GM21381 (cell line): ENCODE data around the gene UNC13D.
"Not testable (repeated sequence)": the region's sequence is repeated elsewhere in the genome, so short reads cannot be mapped to it uniquely, and the experiment has no call there.

Source experiments
- ATAC-seq: cut with Tn5 transposase; IDR thresholded peaks from one replicate; pipeline ENCODE4 v1.9.1; 2021; ENCODE audit warnings: mild to moderate bottlenecking, moderate library complexity; ENCODE audit not compliant: unreplicated experiment

UNC13D gene

DNA sequence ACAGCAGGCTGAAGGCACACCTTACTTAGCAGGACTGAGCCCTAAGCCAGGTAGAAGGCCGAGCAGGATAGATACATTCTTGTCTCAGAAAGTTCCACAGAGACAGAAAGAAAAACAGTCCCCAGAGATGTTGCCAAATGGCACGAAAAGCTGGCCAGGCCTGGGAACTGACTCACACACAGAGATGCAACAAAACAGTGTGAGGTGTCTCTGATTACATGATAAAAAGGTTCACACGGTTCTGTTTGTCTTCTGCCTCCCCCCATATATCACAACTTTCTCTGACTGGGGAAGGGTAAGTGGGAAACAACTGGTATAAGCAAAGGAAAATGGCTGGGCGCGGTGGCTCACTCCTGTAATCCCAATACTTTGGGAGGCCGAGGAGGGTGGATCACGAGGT is 9.2 kb upstream of the UNC13D start:
- no peak for ATAC-seq

DNA sequence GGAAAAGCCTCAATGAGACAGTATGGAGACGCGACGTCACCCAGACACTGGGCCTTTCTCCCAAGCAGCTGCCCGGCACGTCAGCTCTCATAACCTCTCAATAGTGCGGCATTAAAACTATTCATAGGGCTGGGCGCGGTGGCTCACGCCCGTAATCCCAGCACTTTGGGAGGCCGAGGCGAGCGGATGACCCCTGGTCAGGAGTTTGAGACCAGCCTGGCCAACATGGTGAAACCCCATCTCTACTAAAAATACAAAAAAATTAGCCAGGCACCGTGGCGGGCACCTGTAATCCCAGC is 7.4 kb upstream of the UNC13D start:
- ATAC-seq, result not testable (repeated sequence)

DNA sequence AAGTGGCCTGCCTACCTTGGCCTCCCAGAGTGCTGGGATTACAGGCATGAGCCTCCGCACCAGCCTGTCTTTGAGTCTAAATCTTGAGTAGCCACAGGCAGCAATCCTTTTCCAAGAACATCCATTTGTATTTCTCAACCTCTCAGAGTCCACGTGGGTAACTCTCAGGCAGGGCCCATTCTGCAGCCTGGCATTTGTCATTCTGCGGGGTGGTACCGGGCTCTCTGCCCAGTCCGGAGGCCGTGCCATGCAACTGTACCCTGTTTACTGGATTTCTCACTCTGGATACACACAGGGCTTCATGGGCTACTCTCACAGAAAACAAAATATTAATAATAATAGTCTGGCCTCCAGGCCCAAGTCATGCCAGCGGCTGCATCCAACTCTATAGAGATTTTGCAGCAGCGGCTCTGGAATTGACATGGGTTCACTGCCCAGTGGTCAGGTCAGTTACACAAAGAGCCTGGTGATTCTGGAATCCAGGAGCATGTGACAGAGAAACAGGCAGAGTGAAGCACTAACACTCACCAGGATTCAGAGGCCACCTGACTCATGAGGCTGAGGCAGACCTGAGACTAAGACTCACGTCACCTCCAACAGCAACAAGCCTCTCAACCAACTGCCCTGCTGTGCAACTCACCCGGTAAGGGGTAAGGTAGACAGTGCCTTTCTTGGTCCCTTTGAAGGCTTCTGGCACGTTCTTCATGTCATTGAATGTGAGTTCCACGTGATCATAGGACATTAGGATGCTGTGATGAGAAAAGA is 6.9 kb upstream of the UNC13D start:
- ATAC-seq, result no peak

DNA sequence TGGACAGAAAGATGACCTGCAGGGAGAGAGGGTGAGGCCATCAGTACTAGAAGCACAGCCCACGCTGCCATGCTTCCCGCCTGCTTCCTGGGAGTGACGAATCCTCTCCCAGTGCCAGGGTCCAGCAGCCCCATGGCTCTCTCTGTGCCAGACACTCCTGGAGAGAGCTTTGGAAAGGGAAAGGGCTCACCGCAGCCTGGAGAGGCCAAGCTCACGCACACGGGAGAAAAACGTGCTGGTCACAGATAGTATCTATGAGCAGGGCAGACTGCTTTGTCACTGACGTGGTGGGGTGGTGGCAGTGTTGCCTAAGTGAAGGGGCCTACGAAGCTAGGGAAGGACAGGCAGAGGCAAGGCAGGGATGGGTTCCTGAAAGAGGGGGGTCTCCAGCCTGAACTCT is 5.5 kb upstream of the UNC13D start:
- no peak for ATAC-seq

DNA sequence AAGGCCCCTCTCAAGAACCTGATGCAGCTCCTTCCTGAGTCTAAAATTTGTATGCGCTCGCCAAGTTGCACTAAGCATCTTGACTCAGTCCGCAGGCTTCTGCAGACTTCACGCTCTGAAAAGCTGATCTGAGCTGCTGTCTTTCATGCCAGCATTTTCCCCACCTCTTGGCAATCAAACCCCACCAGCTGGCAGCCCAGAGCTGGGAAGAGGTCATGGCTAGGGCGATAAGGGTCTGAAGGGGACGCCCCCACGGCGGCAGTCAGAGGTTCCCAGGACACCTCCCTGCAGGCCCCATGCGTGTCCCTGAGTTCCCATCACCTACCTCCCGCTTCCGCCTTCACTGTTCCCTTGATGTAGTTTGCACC is 5.1 kb upstream of the UNC13D start:
- ATAC-seq, result no peak

DNA sequence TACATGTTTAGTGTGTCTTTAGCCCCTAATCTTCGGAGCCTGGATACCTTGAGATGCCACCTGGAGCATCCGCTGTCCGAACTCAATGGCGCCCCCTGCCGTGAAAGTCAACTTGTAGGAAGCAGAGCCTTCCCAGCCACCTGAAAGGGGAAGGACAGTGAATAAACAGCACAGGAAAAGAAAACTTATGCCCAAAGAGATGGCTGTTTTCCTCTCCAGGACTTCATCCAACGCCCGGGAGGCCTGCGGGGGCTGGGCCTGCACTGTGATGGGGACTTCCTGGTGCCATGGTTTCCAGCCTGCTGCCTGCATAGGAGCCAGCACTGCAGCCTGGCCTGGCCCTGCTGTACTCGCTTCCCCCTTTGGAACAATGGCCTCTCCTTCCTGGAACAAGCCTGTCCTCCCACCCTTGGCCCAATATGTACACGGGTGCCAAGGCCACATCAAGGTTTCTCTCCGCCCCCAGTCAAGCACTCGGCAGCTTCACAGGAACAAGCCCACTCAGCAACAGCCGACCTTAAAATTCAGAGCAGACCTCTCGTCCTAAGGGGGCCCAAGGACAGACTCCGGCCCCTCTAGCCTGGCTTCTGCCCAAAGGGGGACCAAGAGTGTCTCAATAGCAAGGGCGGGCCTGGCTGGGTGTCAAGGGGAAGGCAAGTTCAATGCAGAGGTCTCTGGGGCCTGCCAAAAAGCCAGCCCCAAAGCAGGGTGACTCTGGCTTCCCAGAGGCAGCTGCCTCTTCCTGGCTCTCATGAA is 4.5 kb upstream of the UNC13D start:
- ATAC-seq, result no peak

DNA sequence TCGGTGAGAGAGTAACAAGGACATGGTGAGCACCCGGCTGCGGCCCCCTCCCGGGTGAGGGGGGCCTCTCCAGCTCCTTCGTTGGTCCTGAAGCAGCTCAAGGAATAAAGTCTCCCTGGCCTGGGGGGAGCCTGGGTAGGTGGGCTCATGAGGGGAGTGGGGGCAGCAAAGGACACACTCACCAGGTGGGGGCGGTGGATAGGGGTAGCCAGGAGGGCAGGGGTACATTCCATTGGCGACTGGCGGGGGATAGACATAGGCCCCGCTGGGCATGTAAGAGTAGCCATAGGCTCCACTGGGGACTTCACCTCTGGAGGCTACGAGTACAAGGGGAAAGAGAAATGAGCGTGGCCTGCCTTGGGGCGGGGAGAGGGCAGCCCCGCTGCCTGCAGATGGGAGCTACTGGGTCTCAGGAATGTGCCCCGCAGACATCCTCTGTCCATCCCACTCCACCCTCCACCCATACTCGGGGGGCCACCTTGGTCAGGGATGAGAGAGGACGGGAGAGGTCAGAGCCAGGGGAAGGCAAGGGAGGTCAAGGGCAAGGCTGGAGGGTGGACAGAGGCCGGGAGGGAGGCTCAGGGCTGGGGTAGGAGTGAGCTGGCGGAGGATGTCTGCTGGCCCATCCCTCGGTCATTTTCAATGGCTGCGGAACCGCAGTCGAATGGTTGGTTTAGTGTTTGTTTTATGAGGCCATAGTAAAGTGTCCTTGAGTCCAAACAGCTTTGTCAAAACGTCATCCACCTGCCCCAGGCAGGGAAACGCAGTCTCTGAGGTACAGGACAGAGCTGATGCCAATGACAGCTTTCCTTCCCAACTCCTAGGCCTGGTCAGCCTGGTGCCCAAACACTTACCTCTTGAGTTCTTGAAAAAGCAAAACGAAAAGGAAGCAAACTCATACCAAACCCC is 3.7 kb upstream of the UNC13D start:
- no peak for ATAC-seq

DNA sequence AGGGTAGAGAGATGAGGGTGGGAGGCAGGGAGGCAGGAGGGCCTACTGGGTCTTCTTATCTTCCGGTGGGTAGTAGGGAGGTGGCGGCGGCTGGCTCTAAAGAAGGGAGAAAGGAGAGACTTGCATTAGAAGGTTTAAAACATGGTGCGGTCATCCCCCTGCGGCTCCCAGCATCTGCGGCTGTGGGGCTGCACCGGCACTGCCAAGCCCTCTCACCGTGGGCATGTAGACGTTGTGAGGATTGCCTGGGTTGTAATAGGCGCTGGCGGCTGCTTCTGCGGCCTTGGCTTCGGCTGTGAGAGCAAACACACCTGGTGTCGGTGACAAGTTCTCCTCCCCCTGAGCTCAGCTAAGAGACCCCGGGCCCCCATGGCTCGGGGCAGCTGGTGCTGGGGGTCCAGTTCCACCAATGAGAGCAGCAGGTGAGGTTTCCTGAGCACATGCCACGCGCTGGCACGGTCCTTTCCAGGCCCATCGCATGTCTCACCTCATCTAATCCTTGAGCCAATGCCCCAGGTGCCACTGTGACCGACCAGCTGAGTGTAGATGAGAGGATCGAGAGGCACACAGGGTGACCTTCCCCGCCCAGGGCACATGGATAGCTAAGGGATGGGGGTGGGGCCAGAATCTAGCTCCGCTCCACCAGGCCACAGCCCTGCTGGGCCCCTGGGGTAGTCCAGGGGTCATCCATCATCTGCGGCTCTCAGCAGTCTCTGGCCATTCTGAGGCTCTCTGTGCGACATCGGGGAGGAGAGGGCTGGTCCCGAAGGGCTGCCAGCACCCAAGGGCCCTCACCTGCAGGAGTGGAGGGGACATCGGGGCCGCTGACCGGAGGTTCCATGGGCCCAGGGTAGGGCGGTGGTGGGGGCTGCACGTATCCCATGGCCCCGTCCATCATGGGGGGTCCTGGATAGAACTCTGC is 2.7 kb upstream of the UNC13D start:
- ATAC-seq, result no peak

DNA sequence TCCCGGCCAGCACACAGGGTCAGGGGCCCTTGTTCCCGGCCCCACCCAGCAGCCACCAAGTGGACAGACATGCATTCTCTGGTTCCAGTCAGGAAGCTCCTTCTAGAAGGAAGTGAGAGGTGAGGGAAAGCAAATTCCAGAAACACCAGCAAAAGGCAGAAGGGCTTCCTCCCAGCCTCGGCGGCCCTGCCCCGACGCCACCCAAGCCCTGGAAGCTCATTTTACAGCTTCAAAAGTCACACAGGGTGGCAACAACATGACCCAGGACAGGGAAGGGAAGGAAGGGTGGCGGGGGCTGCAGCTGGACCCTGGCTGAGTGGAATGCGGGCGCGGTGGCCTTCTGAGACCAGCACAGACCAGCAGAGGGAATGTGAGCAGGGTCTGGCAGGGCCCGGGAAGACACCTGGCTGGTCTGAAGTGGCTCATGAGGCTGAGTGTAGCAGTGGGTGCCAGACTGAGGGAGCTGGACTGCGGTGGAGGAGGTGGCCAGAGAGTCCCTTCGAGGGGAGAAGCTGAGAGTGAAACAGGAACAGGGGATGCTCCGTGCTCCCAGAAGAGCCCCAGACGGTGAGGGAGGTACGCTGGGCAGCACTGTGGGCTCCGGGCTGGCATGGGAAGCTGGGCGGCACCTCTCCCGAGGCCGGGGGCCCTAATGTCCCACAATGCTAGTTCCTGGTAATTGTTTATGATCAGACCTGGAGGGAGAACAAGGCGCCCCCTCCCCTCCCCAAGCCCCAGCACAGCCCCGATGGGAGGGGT is 1.9 kb upstream of the UNC13D start:
- ATAC-seq, result no peak

DNA sequence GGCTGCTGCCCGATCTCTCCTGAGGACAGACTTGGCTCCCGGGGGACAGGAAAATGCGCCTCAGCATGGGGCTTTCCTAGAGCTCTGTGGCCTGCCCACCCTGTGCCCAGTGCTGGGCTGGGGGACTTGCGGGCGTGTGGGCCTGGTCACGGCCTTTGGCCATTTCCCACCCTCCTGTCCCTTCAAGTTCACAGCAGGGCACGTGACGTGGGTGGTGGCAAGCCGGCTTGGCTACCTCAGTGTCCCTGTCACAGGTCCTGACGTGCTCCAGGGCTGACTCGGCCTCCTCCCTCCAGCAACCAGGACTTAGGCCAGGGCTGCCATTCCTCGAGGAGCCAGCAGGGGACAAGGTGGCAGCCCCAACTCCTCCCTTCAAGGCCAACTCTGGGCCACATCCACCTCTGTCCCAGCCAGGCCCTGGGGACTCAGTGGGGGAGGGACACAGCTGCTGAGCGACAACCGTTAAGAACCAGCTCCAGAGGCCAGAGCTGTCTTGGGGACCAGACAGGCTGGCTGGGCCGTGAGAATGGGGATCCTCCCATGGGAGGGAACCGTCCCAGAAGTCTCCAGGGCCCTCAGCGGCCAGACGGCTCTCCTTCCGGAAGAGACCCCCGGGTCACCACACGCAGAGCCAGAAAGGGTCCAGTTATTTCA is 981 bp upstream of the UNC13D start:
- peak; percentile 69 for ATAC-seq

DNA sequence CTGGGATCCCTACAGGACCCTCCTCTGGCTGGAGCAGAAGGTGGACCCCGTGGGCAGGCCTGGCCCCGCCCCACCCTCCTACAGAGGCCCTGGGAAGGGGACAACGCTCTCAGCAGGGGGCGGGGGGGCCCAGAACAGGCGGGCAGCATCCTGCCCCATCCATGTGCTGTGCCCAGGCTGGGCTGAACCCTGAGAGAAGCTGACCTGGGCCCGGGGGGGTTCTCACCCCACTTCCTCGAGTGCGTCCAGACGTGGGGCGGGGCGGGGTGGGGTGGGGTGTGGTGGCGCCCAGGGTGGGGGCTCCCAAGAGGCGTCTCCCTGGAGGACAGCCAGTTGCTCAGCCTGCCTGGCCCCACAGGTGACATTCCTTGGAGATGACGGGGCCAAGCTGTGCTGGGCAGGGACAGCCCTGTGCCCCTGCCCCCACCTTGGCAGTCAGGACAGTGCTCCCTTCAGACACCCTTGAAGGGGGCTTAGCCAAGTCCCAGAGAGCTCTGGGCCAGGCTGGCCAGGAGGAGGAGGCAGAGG is 390 bp upstream of the UNC13D start:
- ATAC-seq, result peak; percentile 7

DNA sequence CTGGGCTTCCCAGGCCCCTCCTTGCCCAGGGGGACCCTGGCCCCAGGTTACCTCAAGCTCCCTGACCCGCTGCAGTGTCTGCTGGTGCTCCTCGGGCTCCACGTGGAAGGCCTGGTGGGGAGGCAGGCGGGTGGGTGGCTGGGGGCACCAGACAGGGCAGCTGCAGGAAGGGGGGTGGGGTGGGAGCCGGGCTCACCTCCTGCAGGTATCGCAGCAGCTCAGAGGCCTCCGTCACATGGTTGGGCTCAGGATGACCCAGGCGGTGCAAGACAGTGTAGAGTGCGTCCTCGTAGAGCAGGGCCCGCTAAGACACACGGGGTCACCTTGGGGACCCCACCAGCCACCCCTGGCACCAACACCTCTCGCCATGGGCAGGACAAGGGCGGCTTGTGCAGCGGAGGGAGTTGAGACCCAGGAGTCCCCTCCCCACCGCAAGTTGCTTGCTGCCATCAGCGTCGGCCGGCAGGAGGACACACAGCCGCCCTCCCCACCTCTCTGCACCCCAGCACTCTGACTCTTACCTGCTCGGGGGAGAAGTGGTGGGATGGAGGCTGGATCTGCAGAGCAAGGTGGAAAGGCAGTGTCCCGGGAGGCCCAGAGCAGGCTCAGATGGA is 1.1 kb downstream of the UNC13D start:
- ATAC-seq, result no peak

DNA sequence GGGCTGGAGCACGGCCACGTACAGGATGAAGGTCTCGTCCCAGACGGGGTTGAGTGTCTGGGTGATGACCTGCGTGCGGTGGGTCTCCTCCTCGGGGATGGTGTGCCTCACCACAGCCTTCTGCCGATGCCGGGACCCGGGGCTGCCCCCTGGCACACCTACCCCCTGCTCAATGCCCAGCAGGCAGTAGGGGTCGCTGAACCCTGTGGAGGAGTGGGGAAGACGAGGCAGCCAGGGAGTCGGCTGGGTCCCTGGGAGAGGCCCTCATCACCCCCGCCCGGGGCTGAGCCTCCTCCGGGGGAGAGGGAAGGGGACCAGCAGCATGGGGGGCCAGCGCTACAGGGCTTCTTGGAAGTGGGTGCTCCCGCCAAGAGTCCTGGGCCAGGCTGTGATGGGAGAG is 1.8 kb downstream of the UNC13D start:
- no peak for ATAC-seq

DNA sequence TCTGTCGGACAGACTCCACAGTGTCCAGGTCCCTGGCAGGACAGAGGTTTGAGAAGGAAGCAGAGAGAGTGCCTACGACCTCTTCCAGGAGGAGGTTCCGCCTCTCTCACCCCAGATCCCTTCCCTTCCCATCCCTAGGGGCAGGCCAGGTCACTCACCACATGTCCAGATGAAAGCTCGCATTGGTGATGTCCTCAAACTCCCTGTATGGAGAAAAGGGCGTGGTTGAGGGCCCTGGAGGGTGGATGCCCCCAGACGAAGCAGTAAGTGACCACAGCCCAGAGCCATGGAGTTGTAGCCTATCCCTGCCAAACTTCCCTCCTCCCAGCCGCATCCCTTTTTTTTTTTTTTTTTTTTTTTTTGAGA is 3.4 kb downstream of the UNC13D start:
- ATAC-seq, result no peak

DNA sequence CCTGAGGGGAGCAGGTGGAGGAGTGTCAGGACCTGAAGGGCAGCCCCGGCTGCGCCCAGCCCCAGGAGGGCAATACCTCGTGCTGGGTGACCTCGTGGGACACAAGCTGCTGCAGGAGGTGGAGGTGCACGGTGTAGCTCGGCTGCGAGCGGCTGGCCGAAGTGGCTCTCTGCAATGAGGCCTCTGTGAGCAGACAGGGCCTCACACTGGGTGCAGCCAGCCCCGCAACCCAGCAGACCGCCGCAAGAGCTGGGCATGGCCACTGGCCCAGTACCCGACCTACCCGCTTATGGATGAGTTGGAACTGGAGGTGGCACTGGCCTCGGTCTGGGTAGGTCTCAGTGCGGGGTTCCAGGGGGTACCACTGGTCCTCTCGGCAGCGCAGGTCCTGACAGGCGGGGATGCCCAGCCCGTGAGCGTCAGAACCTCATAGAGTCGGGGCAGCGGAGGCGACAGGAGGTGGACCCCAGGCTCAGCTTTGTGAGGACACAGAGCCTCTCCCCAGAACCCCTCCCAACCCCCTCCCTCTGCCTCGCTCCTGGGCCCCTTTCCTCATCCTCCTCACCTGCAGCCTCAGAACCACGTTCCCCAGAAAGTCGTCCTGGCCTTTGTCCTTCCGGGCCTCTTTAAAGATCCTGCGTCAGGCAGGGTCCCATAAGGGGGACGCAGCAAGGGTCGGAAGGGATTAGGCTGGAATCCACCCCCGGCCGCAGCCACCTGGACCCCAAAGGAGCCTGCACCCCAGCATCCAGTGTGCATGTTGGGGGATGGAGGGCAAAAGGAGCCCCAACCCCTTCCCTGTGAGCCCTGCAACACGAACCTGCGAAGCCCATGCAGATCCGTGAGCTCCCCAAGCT is 4.0 kb downstream of the UNC13D start:
- ATAC-seq, result no peak

DNA sequence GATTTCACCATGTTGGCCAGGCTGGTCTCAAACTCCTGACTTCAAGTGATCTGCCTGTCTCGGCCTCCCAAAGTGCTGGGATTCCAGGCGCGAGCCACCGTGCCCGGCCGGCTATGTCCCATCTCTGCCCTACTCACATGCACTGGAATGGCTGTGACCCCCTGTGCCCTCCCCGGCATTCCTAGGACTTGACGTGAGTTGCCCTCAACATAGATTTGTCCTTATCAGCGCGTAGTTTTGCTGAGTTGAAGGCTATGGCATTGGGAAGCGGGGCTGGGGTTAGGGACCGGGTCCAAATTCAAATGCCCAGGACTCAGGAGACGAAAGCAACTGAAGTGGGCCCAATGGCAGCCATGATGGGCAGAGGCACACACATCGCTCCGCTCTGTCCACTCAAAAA is 5.8 kb downstream of the UNC13D start:
- no peak for ATAC-seq

DNA sequence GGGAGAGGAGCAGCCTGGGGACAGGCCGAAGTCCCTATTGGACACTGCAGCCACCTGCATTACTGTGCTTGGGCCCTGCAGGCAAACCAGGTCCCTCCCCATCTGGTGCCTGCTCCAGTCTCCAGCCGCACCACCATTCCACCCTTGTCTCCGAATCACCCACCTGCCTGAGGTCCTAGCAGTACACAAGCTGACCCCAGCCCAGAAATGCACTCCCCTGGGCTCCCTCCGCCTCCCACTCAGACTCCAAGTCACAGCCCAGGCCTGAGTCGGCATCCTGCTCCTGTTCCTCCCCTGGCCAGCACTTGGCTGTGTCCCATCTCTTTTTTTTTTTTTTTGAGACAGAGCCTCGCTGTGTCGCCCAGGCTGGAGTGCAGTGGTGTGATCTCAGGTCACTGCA is 6.3 kb downstream of the UNC13D start:
- ATAC-seq, result no peak

DNA sequence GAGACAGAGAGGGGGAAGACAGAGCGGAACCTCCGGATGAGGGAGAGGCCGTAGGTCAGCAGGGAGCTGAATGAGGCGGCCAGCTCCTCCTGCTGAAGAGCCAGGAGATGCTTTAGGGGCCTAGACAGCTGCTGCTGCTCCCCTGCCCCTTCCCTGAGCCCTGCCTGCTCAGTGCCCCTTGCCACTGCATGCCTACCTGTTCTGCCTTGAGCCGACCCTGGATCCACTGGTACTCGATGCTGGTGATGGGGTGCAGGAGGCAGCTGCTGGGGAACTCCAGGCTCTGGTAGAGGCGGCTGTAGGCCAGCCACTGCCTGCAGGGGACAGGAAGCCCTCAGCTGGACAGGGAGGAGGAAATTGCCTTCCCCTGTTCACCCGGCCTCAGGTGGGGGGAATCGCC is 7.6 kb downstream of the UNC13D start:
- ATAC-seq, result no peak
